Natural killer cell (primary cell): Measurements from ENCODE around the gene NEAT1. TPM values are rescaled to one million over a fixed set of nuclear protein-coding genes. Genes with fewer than 3 reads are reported as not detected.

Source experiments
- ATAC-seq, 3 donors: fragments of 150-1000 bp in 2 of 3; fragments of 200-7000 bp in 1 of 3; cut with Tn5 transposase; 1 replicate in 1 of 3; 2 replicates in 2 of 3; pipeline ENCODE4 v1.10.0; 2021; ENCODE audit warnings: mild to moderate bottlenecking in 2 of 3, moderate library complexity in 2 of 3
- DNase-seq, 2 donors: peaks; one replicate each; pipeline versions ENCODE4 v3.0.0 to v3.0.0-alpha.2; 2013 to 2021; ENCODE audit warnings: mixed read lengths in 1 of 2
- H3K27ac ChIP-seq: one replicate; pipeline ENCODE4 v1.5.1; 2013; ENCODE audit warnings: mild to moderate bottlenecking, low read length
- H3K27me3 ChIP-seq: one replicate; pipeline ENCODE4 v1.6.1; 2013; ENCODE audit warnings: low read length; ENCODE audit not compliant: control insufficient read depth, insufficient read depth
- H3K36me3 ChIP-seq: one replicate; pipeline ENCODE4 v1.6.1; 2013; ENCODE audit warnings: low read length; ENCODE audit not compliant: control insufficient read depth, insufficient read depth
- H3K4me1 ChIP-seq: one replicate; pipeline ENCODE4 v1.6.1; 2013; ENCODE audit warnings: low read length; ENCODE audit not compliant: control insufficient read depth, insufficient read depth
- H3K4me3 ChIP-seq: one replicate; pipeline ENCODE4 v1.5.1; 2013; ENCODE audit warnings: low read length
- H3K9me3 ChIP-seq: one replicate; pipeline ENCODE4 v1.6.1; 2013; ENCODE audit warnings: low read length; ENCODE audit not compliant: control insufficient read depth, insufficient read depth
- H3K27ac Mint-ChIP-seq, 2 donors: one replicate each; pipeline ENCODE4 v1.8.0; 2022; ENCODE audit warnings: mild to moderate bottlenecking in 2 of 2, mixed read lengths in 2 of 2, moderate library complexity in 1 of 2
- H3K27me3 Mint-ChIP-seq, 2 donors: one replicate each; pipeline ENCODE4 v1.8.0; 2022; ENCODE audit warnings: low read depth in 2 of 2, mixed read lengths in 2 of 2
- H3K36me3 Mint-ChIP-seq: one replicate; pipeline ENCODE4 v1.8.0; 2022; ENCODE audit warnings: mixed read lengths
- H3K4me1 Mint-ChIP-seq, 2 donors: one replicate each; pipeline ENCODE4 v1.8.0; 2022; ENCODE audit warnings: mixed read lengths in 2 of 2
- H3K4me3 Mint-ChIP-seq: one replicate; pipeline ENCODE4 v1.8.0; 2022; ENCODE audit warnings: mild to moderate bottlenecking, moderate library complexity, mixed read lengths
- H3K9me3 Mint-ChIP-seq, 2 donors: one replicate each; pipeline ENCODE4 v1.8.0; 2022; ENCODE audit warnings: mixed read lengths in 2 of 2
- CTCF ChIP-seq: fragments of 200-600 bp; IDR thresholded peaks from one replicate; pipeline ENCODE4 v1.8.0; 2022; ENCODE audit warnings: antibody characterized with exemption
- WGBS: methylation state at CpG from one replicate; pipeline ENCODE4 v1.1.7; 2013; ENCODE audit warnings: missing lambda C conversion rate; ENCODE audit not compliant: insufficient coverage; 5-methylcytosine and 5-hydroxymethylcytosine counted together
- intact Hi-C: fragments of 100-400 bp; cut with micrococcal nuclease; formaldehyde crosslinking; loops from one replicate; pipeline ENCODE4 v1.14.2; 2022
- total RNA-seq, 4 donors: library from RNA; stranded (reverse); fragments of 120-200 nt in 1 of 4; gene quantifications; one replicate each; pipeline versions ENCODE4 v1.2.3 to v1.2.4, GENCODE V29; 2013 to 2022

NEAT1 gene
- total RNA-seq, 3 donors from 2014 or later (not counting 1 experiment from before 2014, with no cell fraction given), result 1,031 to 1,768 (median 1,493) TPM

GRCh38 chr11:65430406-65431217, 8.0 kb downstream of the NEAT1 start:
- Histone ChIP-seq H3K4me3 (peak overlapping the region; percentile 11), H3K27me3 (no peaks in the 10 kb centered on the region), H3K9me3 (no peaks in the 10 kb centered on the region), H3K4me1 (peaks cover 47% of the 10 kb centered on the region), H3K27ac (peak overlapping the region; percentile 92), H3K36me3 (peaks cover 40% of the 10 kb centered on the region)
- intact Hi-C loops, result loop anchor here (1.0 to 2.0 kb wide), 3 partner anchors 9 to 46 kb away; no protein-coding TSS in a partner anchor
- Mint-ChIP-seq H3K4me1 (peaks cover 88 to 94% of the 10 kb centered on the region in 2 donors), H3K4me3 (peak overlapping the region; percentile 95), H3K27me3 (no peaks in the 10 kb centered on the region), H3K9me3 (no peaks in the 10 kb centered on the region), H3K36me3 (peaks cover 7% of the 10 kb centered on the region), H3K27ac (peak overlapping the region; percentile 98 to 100)
- ATAC-seq (peak in 2 of 3 donors; percentile 6 to 14), DNase-seq (peak in 1 of 2 donors; percentile 60)
- 32% methylated on average over 3 of the region's 6 CpGs for WGBS
- no peak for TF ChIP-seq CTCF

- Mint-ChIP-seq H3K27me3 (no peaks in the 10 kb centered on the region), H3K36me3 (no peaks in the 10 kb centered on the region), H3K4me3 (peak overlapping the region; percentile 95), H3K4me1 (peaks cover 89% of the 10 kb centered on the region in 2 donors), H3K27ac (peak overlapping the region; percentile 98 to 100), H3K9me3 (no peaks in the 10 kb centered on the region)
- peaks cover 47% of the 10 kb centered on the region for H3K36me3 ChIP-seq
- peak overlapping the region; percentile 92 for H3K27ac ChIP-seq
- no peak for TF ChIP-seq CTCF
- WGBS, result 0% methylated on average over 1 of the region's 4 CpGs
- H3K4me1 ChIP-seq, result peaks cover 53% of the 10 kb centered on the region
- no peaks in the 10 kb centered on the region for H3K27me3 ChIP-seq
- no peak overlapping the region for H3K4me3 ChIP-seq
- intact Hi-C loops, result loop anchor here (1.0 to 2.0 kb wide), 3 partner anchors 10 to 47 kb away; no protein-coding TSS in a partner anchor
- DNase-seq (peak in 1 of 2 donors; percentile 85), ATAC-seq (peak; percentile 52 to 71 (median 61))
- H3K9me3 ChIP-seq, result no peaks in the 10 kb centered on the region
Measured at GRCh38 chr11:65431451-65432099, 9.0 kb downstream of the NEAT1 start.

- no peaks in the 10 kb centered on the region for H3K36me3 Mint-ChIP-seq
- Histone ChIP-seq H3K36me3 (peaks cover 44% of the 10 kb centered on the region), H3K27ac (peak overlapping the region; percentile 92), H3K4me3 (no peak overlapping the region), H3K27me3 (no peaks in the 10 kb centered on the region), H3K9me3 (no peaks in the 10 kb centered on the region), H3K4me1 (peaks cover 47% of the 10 kb centered on the region)
- DNase-seq, result no peak
- peaks cover 84 to 86% of the 10 kb centered on the region in 2 donors for H3K4me1 Mint-ChIP-seq
- H3K9me3 Mint-ChIP-seq, result no peaks in the 10 kb centered on the region
- peak overlapping the region; percentile 98 to 100 for H3K27ac Mint-ChIP-seq
- ATAC-seq, result no peak
- no CpG with 5 or more reads among the region's 2 CpGs for WGBS
- no peak for TF ChIP-seq CTCF
- H3K4me3 Mint-ChIP-seq, result peak overlapping the region; percentile 95
- H3K27me3 Mint-ChIP-seq, result no peaks in the 10 kb centered on the region
- intact Hi-C loops, result no loop called here
Measured at GRCh38 chr11:65432100-65432650, 9.6 kb downstream of the NEAT1 start.
